ENCODE data around the gene ZBTB16. TPM values are rescaled to one million over a fixed set of nuclear protein-coding genes. Genes with fewer than 3 reads are reported as not detected.

Gene ZBTB16
- polyA plus RNA-seq, 1 donor (not counting 4 experiments of a cell fraction or from before 2014, with no cell fraction given) = 0.18 TPM

GRCh38 chr11:114054806-114055205 lies 4.7 kb upstream of the ZBTB16 start:
- H3K4me3 ChIP-seq (ENCODE audit: control insufficient read depth in 2 of 3, extremely low read depth in 1 of 3, insufficient read depth in 2 of 3, low read depth in 1 of 3, low read length in 3 of 3) = no peak overlapping the region
- H2AFZ ChIP-seq (ENCODE audit: control insufficient read depth, low read length) = no peak overlapping the region
- no peaks in the 10 kb centered on the region for H3K79me2 ChIP-seq (ENCODE audit: control insufficient read depth, insufficient read depth, low read length)
- no peak overlapping the region for H3K27ac ChIP-seq (ENCODE audit: control insufficient read depth, insufficient read depth, low read length)
- TF ChIP-seq CTCF (optimal IDR thresholded peaks at IDR 0.05 in 1 of 3, IDR thresholded peaks at IDR 0.05 in 1 of 3, conservative IDR thresholded peaks at IDR 0.05 in 1 of 3; ENCODE audit: extremely low read depth in 1 of 3, insufficient read depth in 2 of 3, low read length in 3 of 3) (no peak), EZH2 (IDR thresholded peaks at IDR 0.05; ENCODE audit: low read length) (no peak)
- H3K4me1 ChIP-seq (ENCODE audit: control insufficient read depth, extremely low read depth, insufficient read depth, low read length) = peaks cover 5% of the 10 kb centered on the region
- H3K9me1 ChIP-seq (ENCODE audit: control insufficient read depth, extremely low read depth, insufficient read depth, low read length) = no peaks in the 10 kb centered on the region
- no peaks in the 10 kb centered on the region for H4K20me1 ChIP-seq (ENCODE audit: control insufficient read depth, extremely low read depth, insufficient read depth, low read length)
- FAIRE-seq = no peak
- peaks cover 25% of the 10 kb centered on the region for H3K27me3 ChIP-seq (ENCODE audit: control insufficient read depth, extremely low read depth, insufficient read depth, low read length)
- no peak for DNase-seq (ENCODE audit: low read depth, low spot score)
- H3K9me3 ChIP-seq (ENCODE audit: control insufficient read depth, low read depth, low read length) = no peaks in the 10 kb centered on the region
- no peak overlapping the region for H3K9ac ChIP-seq (ENCODE audit: control insufficient read depth, extremely low read depth, insufficient read depth, low read length)
- dilution Hi-C loops (cut with MboI; ENCODE audit: extremely low pct_ligation_motif_present, low sequenced_read_pairs) = no loop called here
- no peak overlapping the region for H3K4me2 ChIP-seq (ENCODE audit: control insufficient read depth, extremely low read depth, insufficient read depth, low read depth, low read length)
- no peaks in the 10 kb centered on the region for H3K36me3 ChIP-seq (ENCODE audit: control insufficient read depth in 2 of 2, extremely low read depth in 1 of 2, insufficient read depth in 2 of 2, low read length in 2 of 2)

DNA sequence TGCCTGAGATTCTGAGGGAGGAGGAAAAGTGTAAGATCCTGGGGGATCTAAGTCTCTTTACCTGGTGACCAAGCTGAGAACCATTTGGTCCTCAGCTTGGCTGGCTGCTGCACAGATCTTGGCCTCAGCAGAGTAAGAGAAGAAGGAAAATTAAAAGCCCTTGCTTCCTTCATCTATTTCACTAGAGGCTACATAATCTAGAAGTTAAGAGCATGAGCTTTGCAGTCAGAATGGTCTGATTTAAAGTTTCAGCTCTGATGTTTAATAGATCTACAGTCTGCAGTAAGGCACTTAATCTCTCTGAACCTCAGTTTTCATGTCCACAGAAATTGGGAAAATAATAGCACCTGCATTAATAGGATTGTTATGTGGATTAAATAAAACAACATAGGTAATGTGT lies 3.1 kb upstream of the ZBTB16 start:
- FAIRE-seq = no peak
- no peak for DNase-seq (ENCODE audit: low read depth, low spot score)
- Histone ChIP-seq H3K27ac (ENCODE audit: control insufficient read depth, insufficient read depth, low read length) (no peak overlapping the region), H3K4me3 (ENCODE audit: control insufficient read depth in 2 of 3, extremely low read depth in 1 of 3, insufficient read depth in 2 of 3, low read depth in 1 of 3, low read length in 3 of 3) (no peak overlapping the region), H4K20me1 (ENCODE audit: control insufficient read depth, extremely low read depth, insufficient read depth, low read length) (no peaks in the 10 kb centered on the region), H3K79me2 (ENCODE audit: control insufficient read depth, insufficient read depth, low read length) (no peaks in the 10 kb centered on the region), H3K27me3 (ENCODE audit: control insufficient read depth, extremely low read depth, insufficient read depth, low read length) (peaks cover 41% of the 10 kb centered on the region), H3K9ac (ENCODE audit: control insufficient read depth, extremely low read depth, insufficient read depth, low read length) (no peak overlapping the region), H3K9me3 (ENCODE audit: control insufficient read depth, low read depth, low read length) (no peaks in the 10 kb centered on the region), H3K9me1 (ENCODE audit: control insufficient read depth, extremely low read depth, insufficient read depth, low read length) (no peaks in the 10 kb centered on the region), H3K36me3 (ENCODE audit: control insufficient read depth in 2 of 2, extremely low read depth in 1 of 2, insufficient read depth in 2 of 2, low read length in 2 of 2) (no peaks in the 10 kb centered on the region), H3K4me2 (ENCODE audit: control insufficient read depth, extremely low read depth, insufficient read depth, low read depth, low read length) (no peak overlapping the region), H3K4me1 (ENCODE audit: control insufficient read depth, extremely low read depth, insufficient read depth, low read length) (peaks cover 12% of the 10 kb centered on the region), H2AFZ (ENCODE audit: control insufficient read depth, low read length) (no peak overlapping the region)
- dilution Hi-C loops (cut with MboI; ENCODE audit: extremely low pct_ligation_motif_present, low sequenced_read_pairs) = no loop called here
- TF ChIP-seq CTCF (optimal IDR thresholded peaks at IDR 0.05 in 1 of 3, IDR thresholded peaks at IDR 0.05 in 1 of 3, conservative IDR thresholded peaks at IDR 0.05 in 1 of 3; ENCODE audit: extremely low read depth in 1 of 3, insufficient read depth in 2 of 3, low read length in 3 of 3) (no peak), EZH2 (IDR thresholded peaks at IDR 0.05; ENCODE audit: low read length) (no peak)
